ENCODE results near the gene GPRC5D. TPM values are rescaled to one million over a fixed set of nuclear protein-coding genes. Genes with fewer than 3 reads are reported as not detected.

GPRC5D gene
- total and polyA plus RNA-seq, 3 donors from 2014 or later = 0.68 to 5.5 (median 4.0) TPM

DNA sequence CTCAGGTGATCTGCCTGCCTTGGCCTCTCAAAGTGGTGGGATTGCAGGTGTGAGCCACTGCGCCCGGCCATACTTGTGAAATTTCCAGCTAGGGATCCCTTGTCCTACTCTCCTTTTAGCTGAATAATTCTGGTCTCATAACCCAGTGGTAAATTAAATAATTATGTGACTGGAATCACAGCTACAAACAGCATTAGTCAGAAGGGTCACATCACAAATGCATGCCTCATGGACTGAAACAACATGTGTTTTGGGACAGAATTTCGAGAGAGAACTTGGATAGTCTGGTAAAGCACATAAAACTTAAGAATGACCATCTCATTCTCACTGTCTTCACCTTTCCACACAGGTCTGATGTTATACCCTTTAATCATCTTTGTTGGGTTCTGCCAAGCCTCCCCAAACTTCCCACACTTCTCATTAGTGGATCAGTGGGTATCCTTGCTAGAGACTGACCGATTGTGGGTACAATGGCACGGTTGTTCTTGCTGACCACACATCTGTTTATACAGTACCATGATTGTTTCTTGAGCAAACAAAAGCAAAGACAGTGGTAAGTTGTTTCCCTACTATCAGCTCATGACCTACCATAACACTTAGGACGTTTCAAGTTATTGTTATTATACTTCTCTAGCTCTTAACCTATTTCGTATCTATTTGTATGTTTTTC lies 5.1 kb downstream of the GPRC5D start:
- no peaks in the 10 kb centered on the region for H3K27me3 ChIP-seq
- DNase-seq = no peak
- H3K36me3 ChIP-seq (ENCODE audit: low read depth, missing control alignments) = no peaks in the 10 kb centered on the region
- H3K4me1 ChIP-seq = no peaks in the 10 kb centered on the region
- 78 to 79% methylated on average over 7 of the region's 7 CpGs for WGBS, 2 donors
- no peaks in the 10 kb centered on the region for H3K9me3 ChIP-seq
- no peak for TF ChIP-seq POLR2A (IDR thresholded peaks at IDR 0.05)
- intact Hi-C loops (cut with DNase I; ENCODE audit: low total_unique reads) = no loop called here
- no peak overlapping the region for H3K4me3 ChIP-seq
- H3K27ac ChIP-seq = no peak overlapping the region

DNA sequence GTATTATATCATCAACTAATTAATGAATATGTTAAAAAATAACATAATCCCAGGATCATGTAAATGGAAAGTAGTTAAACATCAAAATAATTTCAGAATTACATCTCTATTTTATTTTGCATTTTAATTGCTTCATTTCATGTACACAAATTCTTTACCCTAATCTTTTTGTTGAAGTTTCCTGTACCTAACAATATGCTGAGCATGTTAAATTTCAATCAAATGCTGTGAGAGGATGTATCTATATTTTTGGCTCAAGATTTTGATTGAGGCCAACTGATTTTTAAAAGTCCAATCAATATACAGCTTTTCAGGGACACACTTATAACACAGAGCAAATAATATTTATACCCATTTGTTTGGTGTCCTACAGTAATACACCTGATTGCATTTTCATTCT lies 6.4 kb downstream of the GPRC5D start:
- H3K9me3 ChIP-seq = no peaks in the 10 kb centered on the region
- TF ChIP-seq POLR2A (IDR thresholded peaks at IDR 0.05) = no peak
- TF ChIP-seq, protein P1, sequence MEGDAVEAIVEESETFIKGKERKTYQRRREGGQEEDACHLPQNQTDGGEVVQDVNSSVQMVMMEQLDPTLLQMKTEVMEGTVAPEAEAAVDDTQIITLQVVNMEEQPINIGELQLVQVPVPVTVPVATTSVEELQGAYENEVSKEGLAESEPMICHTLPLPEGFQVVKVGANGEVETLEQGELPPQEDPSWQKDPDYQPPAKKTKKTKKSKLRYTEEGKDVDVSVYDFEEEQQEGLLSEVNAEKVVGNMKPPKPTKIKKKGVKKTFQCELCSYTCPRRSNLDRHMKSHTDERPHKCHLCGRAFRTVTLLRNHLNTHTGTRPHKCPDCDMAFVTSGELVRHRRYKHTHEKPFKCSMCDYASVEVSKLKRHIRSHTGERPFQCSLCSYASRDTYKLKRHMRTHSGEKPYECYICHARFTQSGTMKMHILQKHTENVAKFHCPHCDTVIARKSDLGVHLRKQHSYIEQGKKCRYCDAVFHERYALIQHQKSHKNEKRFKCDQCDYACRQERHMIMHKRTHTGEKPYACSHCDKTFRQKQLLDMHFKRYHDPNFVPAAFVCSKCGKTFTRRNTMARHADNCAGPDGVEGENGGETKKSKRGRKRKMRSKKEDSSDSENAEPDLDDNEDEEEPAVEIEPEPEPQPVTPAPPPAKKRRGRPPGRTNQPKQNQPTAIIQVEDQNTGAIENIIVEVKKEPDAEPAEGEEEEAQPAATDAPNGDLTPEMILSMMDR (IDR thresholded peaks at IDR 0.05) = no peak
- H3K4me1 ChIP-seq = no peaks in the 10 kb centered on the region
- no peak overlapping the region for H3K4me3 ChIP-seq
- H3K27me3 ChIP-seq = no peaks in the 10 kb centered on the region
- no peaks in the 10 kb centered on the region for H3K36me3 ChIP-seq (ENCODE audit: low read depth, missing control alignments)
- H3K27ac ChIP-seq = no peak overlapping the region
- intact Hi-C loops (cut with DNase I; ENCODE audit: low total_unique reads) = no loop called here
- no peak for DNase-seq

DNA sequence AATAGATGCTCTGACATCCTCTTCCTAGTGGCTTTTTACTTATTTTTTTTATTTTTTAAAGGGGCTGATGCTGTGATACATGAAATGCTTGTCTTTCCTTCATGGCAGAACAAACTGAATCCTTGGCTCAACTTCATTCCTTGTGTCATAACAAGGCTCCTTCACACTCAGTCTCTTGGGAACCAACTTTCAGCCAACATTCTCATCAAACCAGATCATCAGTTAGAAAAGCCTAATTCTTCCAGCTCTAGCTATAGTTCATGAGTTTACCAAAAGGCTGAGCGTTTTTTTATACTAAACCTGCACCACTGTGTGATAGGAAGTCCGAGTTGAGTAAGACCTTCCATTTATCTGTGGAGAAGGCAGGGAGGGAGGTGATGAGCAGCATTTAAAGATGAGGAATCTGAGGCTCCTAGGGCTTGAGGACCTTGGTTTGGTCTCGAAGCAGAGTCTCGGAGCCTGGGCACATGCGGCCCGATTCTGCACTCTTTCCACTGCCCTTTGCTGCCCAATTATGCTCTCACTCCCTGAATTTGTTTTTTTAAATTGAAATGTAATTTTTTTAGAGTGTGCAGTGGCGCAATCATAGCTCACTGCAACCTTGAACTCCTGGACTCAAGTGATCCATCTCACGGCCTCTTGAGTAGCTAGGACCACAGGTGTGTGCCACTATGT lies 8.2 kb downstream of the GPRC5D start:
- Histone ChIP-seq H3K27me3 (no peaks in the 10 kb centered on the region), H3K27ac (no peak overlapping the region), H3K4me3 (no peak overlapping the region), H3K4me1 (no peaks in the 10 kb centered on the region), H3K36me3 (ENCODE audit: low read depth, missing control alignments) (no peaks in the 10 kb centered on the region), H3K9me3 (no peaks in the 10 kb centered on the region)
- no peak for DNase-seq
- intact Hi-C loops (cut with DNase I; ENCODE audit: low total_unique reads) = no loop called here
- WGBS, 2 donors = 91% methylated on average over 8 of the region's 8 CpGs
- TF ChIP-seq POLR2A (IDR thresholded peaks at IDR 0.05) = no peak

DNA sequence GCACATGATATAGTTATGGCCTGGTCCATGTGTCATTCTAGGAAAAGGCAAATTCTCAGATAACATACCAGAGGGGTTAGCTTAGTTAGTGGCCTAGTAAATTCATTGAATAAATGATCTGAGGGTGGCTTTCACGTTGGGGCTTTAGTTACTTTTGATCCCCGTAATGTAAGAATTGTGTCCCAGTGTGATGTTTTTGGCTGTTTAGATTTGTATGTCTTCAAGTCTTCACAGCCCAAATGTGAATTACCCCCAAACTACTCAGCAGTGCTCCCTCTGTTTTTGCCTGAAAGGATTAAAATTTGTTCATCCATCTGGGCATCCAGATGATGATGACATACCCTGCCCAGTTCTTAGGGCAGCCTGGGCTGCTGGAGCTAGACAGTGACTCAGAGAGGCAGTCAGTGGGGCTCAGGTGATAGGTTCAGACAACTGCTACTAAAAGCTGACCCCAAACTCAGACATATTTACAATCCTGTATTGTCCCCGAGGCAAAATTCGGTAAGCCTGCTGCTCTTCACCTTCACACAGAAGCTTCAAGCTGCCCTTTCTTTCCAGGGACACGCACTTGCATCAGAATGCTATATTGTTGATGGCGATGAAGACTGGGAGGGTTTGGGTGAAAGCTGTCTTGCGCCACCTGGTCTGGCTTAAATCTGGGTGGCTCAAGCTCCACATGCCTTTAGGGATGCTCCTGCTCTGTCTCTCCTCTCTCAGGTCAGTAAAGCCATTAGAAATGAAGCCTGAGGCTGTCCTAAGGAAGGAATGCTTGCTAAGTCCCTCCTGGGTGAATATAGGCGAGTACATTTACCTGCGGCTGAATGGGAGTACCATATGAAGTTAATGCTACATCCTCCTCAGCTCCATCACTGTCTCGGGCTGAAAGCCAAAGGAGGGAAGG lies 10.3 kb downstream of the GPRC5D start:
- Histone ChIP-seq H3K36me3 (ENCODE audit: low read depth, missing control alignments) (no peaks in the 10 kb centered on the region), H3K4me3 (no peak overlapping the region), H3K27me3 (no peaks in the 10 kb centered on the region), H3K27ac (no peak overlapping the region), H3K4me1 (no peaks in the 10 kb centered on the region), H3K9me3 (no peaks in the 10 kb centered on the region)
- intact Hi-C loops (cut with DNase I; ENCODE audit: low total_unique reads) = no loop called here
- TF ChIP-seq, protein P1 (IDR thresholded peaks at IDR 0.05) = no peak
- TF ChIP-seq POLR2A (IDR thresholded peaks at IDR 0.05) = no peak
- DNase-seq = no peak
- WGBS, 2 donors = 93 to 95% methylated on average over 7 to 10 of the region's 10 CpGs

DNA sequence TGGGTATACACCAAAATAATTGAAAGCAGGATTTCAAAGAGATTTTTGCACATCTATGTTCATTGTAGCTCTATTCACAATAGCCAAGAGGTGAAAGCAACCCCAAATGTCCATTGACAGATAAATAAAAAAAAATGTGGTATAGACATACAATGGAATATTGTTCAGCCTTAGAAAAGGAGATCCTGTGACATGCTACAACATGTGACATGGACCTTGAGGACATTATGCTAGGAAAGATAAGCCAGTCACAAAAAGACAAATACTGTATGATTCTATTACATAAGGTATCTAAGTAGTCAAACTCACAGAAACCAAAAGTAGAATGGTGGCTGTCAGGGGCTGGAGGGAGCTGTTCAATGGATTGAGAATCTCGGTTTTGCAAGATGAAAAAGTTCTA lies 12.1 kb downstream of the GPRC5D start:
- Histone ChIP-seq H3K9me3 (no peaks in the 10 kb centered on the region), H3K36me3 (ENCODE audit: low read depth, missing control alignments) (no peaks in the 10 kb centered on the region), H3K4me3 (no peak overlapping the region), H3K27me3 (no peaks in the 10 kb centered on the region), H3K27ac (no peak overlapping the region), H3K4me1 (no peaks in the 10 kb centered on the region)
- 70 to 77% methylated on average over 1 of the region's 1 CpG for WGBS, 2 donors
- intact Hi-C loops (cut with DNase I; ENCODE audit: low total_unique reads) = no loop called here
- no peak for DNase-seq
- no peak for TF ChIP-seq POLR2A (IDR thresholded peaks at IDR 0.05)
- TF ChIP-seq, protein P1 (IDR thresholded peaks at IDR 0.05) = no peak

Measured in testis (tissue), 3 donors.